ENCODE data around the gene C5orf15.

The C5orf15 gene

DNA sequence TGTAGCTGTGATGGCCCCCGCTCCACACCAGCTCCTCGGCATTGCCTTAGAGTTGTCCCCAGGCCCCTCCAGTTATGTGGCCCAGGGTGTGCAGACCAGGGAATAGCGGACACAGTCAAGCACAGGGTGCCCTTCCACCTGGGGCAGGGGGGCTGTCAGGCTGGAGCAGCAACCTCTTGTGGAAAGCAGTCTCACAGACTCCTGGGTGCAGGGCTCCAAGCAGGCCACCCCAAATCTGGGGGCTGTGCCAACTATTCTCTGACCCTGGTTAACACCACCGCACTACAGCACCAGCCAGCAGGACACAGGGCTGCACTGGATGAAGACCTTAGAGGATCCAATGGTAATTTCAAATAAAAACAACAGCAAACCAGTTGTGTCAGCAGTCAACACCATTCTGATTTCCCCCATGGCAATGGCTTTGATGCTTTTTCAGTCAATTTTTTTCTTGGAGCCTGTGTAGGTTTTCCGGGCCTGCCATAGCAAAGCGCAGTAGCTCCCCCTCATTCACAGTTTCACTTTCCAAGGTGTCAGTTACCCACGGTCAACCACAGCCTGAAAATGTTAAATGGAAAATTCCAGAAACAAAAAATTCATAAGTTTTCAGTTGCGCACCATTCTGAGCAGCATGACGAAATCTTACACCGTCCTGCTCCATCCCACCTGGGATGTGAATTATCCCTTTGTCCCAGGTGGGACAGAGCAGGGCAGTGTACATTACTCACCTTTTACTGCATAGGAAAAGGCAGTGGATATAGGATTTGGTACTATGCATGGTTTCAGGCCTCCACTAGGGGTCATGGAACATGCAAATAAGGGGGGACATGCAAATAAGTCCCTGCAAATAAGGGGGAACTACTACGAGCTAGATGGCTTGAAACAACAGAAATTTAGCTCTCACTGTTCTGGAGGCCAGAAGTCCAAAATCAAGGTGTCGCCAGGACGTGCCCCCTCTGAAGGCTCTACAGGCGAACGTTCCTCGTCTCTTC, 49.0 kb downstream of the C5orf15 start:
- DNase-seq = no peak

DNA sequence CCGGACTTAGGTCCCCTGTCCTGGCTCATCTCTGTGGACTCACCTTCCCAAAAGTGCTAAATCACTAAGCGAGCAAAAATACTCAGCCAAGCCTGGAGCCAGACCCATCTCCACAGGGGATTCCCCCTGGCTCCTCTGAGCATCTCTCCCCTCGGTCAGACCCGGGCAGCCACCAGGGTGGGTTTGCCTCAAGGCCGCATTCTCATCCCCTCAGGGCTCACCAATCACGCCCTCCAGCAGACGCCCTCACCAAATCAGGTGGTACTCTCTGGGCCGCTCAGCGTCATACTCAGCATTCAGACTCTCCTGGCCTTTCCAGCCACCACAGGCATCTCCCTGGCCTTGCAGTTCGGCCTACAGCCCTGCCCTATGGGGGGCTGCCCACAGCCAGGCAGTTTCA, 49.7 kb downstream of the C5orf15 start:
- DNase-seq = no peak

- DNase-seq = no peak
These were observed 50.1 kb downstream of the C5orf15 start for GRCh38 chr5:133918316-133918715.

DNA sequence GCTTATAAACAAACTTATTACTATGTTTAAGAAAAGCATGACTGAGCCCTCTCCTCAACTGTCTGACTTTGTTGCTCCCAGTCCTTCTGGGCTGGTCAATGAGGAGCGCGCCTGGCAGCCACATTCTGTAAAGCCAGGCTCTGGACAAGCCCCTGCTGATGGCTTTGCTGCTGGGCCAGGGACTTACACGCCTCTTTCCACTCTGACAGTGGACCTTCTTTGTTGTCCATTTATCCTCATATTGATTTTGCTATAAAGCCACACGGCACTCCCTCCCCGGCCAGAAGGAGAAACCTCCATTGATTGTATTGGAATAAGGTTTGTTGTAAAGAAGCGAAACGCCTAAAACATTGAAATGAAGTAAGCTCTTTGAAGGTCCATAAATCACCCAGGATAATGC, 50.6 kb downstream of the C5orf15 start:
- DNase-seq = no peak

- no peak for DNase-seq
These were observed 51.5 kb downstream of the C5orf15 start for GRCh38 chr5:133916914-133917313.

- DNase-seq = no peak
These were observed 51.9 kb downstream of the C5orf15 start for GRCh38 chr5:133916479-133916878.

DNA sequence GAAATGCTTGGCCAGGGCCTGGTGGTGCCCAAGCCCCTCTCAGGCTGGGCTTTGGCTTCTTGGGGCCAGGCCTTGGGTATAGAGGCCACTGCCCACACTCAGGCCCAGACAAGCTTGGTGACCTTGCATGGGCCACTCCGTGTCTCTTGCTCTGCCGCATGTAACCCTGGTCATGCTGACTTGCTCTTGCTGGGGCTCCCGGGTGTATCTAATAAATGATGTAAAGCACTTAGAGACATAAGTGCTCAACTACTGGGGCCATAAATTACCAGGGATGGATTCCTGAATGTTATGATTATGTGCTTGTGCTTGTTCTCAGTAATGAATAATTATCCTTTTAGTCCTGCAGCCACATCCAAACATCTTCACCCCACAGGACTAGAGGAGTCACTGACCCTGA, 54.0 kb downstream of the C5orf15 start:
- no peak for DNase-seq

DNA sequence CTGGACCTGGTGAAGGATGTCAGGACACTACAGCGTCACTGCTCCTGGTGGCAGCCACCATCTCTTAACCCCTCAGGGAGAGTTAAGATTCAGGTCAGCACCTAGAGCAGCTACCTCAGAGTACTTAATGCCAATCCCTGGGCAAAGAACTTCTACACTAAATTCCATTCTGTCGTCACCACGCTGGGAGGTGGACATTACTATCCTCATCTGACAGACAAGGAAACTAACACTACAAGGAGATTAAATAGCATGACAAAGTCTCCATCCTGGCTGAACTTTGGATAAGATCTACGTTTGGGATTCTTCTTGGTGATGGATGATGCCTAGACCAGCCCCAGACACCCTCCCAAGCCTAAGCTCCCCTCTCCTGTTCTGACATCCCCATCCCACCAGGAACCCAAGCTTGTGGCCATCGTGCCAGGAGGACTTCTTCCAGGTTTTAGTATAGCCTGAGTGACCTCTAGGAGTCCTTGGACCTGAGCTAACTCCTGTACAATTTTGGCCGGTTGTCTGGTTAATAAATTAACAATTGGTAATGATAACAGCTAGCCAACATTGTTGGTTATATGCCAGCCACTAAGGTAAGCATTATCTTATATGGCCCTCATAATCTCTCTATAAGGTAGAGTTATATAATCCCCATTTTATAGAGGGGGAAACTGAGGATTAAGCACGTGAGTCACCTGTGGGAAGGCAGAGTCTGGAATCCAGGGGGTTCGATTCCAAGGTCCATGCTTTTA, 54.8 kb downstream of the C5orf15 start:
- DNase-seq = no peak

DNA sequence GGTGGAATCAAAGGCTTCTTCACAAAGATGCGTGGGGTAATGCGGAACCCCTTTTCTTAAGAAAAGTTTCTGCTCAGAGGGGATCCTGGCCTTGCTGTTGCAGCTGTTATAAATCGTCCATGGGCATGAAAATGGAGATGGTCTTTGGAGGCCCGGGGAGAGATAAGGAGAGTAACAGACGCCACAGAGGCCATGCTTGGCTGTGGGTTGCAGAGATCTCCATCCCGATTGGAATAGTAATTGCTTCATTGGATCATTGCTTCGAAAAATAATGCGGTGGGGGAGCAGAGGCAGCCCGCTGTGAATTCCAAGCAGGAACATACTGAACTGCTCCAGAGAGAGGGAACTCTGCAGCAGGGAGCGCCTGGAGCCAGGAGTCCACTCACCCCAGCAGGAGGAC, 55.5 kb downstream of the C5orf15 start:
- no peak for DNase-seq

- DNase-seq = no peak
These were observed 57.9 kb downstream of the C5orf15 start for GRCh38 chr5:133910571-133910970.

DNA sequence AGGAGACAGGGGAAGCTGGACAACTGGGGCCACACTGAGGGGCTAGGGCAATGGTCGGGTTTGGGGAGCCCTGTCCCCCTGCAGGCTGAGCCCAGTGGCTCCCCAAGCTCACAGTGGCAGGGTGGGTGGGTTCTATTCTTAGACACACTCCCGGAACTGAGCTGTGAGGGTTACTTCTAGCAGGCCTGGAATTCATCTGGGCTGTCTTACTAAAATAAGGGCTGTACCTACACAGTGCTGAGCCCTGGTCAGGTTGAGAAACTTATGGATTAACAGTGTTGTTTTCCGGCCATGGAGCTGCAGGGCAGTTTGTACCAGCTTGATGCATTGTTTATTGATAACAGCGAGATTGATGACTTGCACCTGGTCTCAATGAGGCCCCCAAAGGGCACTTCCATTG, 58.8 kb downstream of the C5orf15 start:
- DNase-seq = no peak

GRCh38 chr5:133907075-133907474, 61.4 kb downstream of the C5orf15 start:
- no peak for DNase-seq

DNA sequence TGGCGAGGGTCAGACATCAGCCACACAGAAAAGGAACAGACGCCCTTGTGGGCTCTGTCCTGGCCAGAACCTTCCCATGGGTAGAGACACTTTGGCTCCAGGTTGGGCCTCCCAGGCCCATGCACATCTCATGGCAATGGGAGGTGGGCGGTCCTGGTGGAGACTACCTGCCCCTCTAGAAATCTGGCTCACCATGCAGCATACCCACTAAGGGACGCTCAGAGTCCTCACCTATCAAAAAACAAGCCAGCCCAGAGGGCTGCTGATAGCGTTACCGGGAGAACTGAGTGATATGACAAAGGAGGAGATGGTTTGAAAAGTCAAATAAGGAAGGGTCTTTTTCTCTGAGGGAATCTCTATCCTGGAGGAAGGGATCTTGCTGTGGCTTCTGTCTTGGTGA, 62.1 kb downstream of the C5orf15 start:
- no peak for DNase-seq
